GM19328 (cell line): ENCODE measurements around the gene RETREG1.
"Not testable (repeated sequence)": the region's sequence is repeated elsewhere in the genome, so short reads cannot be mapped to it uniquely, and the experiment has no call there.

Experiments
- ATAC-seq: cut with Tn5 transposase; IDR thresholded peaks from one replicate; pipeline ENCODE4 v1.9.1; 2021; ENCODE audit warnings: mild to moderate bottlenecking, moderate library complexity; ENCODE audit not compliant: unreplicated experiment

Gene RETREG1

GRCh38 chr5:16493261-16493660 is 123.5 kb downstream of the RETREG1 start:
- no peak for ATAC-seq

GRCh38 chr5:16492398-16493140 is 124.2 kb downstream of the RETREG1 start:
- ATAC-seq = no peak

- ATAC-seq = no peak
These were observed 125.9 kb downstream of the RETREG1 start for GRCh38 chr5:16490911-16491310.

- peak; percentile 84 for ATAC-seq
These were observed 127.4 kb downstream of the RETREG1 start for GRCh38 chr5:16489322-16489791.

- no peak for ATAC-seq
These were observed 129.3 kb downstream of the RETREG1 start for GRCh38 chr5:16487456-16487855.

GRCh38 chr5:16486711-16487111 is 130.1 kb downstream of the RETREG1 start:
- ATAC-seq = no peak

GRCh38 chr5:16485656-16486055 is 131.1 kb downstream of the RETREG1 start:
- no peak for ATAC-seq

GRCh38 chr5:16484081-16484480 is 132.7 kb downstream of the RETREG1 start:
- no peak for ATAC-seq

- no peak for ATAC-seq
These were observed 133.4 kb downstream of the RETREG1 start for GRCh38 chr5:16483361-16483760.

GRCh38 chr5:16482891-16483290 is 133.9 kb downstream of the RETREG1 start:
- ATAC-seq = no peak

- ATAC-seq = no peak
These were observed 135.8 kb downstream of the RETREG1 start for GRCh38 chr5:16480821-16481538.

GRCh38 chr5:16480144-16480543 is 136.7 kb downstream of the RETREG1 start:
- no peak for ATAC-seq

- no peak for ATAC-seq
These were observed 139.3 kb downstream of the RETREG1 start for GRCh38 chr5:16477541-16477940.

- ATAC-seq = not testable (repeated sequence)
These were observed 140.4 kb downstream of the RETREG1 start for GRCh38 chr5:16476417-16476816.

GRCh38 chr5:16471387-16471786 is 145.4 kb downstream of the RETREG1 start:
- ATAC-seq = no peak

- peak; percentile 65 for ATAC-seq
These were observed 149.2 kb downstream of the RETREG1 start for GRCh38 chr5:16467363-16468219.

- peak; percentile 80 for ATAC-seq
These were observed 151.0 kb downstream of the RETREG1 start, which contains the start of gene ZNF622 for GRCh38 chr5:16465544-16466432. Gene ZNF622, minus strand, starts transcription at chr5:16465800. Its CDS starts 135 bp downstream, at chr5:16465665.

GRCh38 chr5:16464664-16465543 is 151.9 kb downstream of the RETREG1 start:
- no peak for ATAC-seq

- no peak for ATAC-seq
These were observed 152.6 kb downstream of the RETREG1 start for GRCh38 chr5:16464231-16464630.
